ENCODE results near the gene PAGE1.
"Not testable (repeated sequence)": the region's sequence is repeated elsewhere in the genome, so short reads cannot be mapped to it uniquely, and the experiment has no call there.

The PAGE1 gene

GRCh38 chrX:49695276-49696180 is at the start of gene PAGE1:
PAGE1 (minus strand) TSS chrX:49695984; CDS start chrX:49694770, 1,214 bp downstream.
- DNase-seq, result no peak

GRCh38 chrX:49741501-49741900 is 45.7 kb upstream of the PAGE1 start:
- not testable (repeated sequence) for DNase-seq

GRCh38 chrX:49727847-49728246 is 32.1 kb upstream of the PAGE1 start:
- DNase-seq, result no peak

GRCh38 chrX:49726966-49727365 is 31.2 kb upstream of the PAGE1 start:
- no peak for DNase-seq

GRCh38 chrX:49725923-49726904 is 30.4 kb upstream of the PAGE1 start:
- no peak for DNase-seq

- no peak for DNase-seq
Measured at GRCh38 chrX:49725401-49725800, 29.6 kb upstream of the PAGE1 start.

GRCh38 chrX:49720106-49720505 is 24.3 kb upstream of the PAGE1 start:
- DNase-seq, result not testable (repeated sequence)

GRCh38 chrX:49712577-49712976 is 16.8 kb upstream of the PAGE1 start:
- DNase-seq, result no peak

- DNase-seq, result peak; percentile 20
Measured at GRCh38 chrX:49710744-49711319, 15.0 kb upstream of the PAGE1 start.

GRCh38 chrX:49704691-49705404 is 9.1 kb upstream of the PAGE1 start:
- no peak for DNase-seq

GRCh38 chrX:49701933-49702332 is 6.1 kb upstream of the PAGE1 start:
- DNase-seq, result no peak

- DNase-seq, result no peak
Measured at GRCh38 chrX:49701323-49701722, 5.5 kb upstream of the PAGE1 start.

- DNase-seq, result no peak
Measured at GRCh38 chrX:49675075-49675719, 20.6 kb downstream of the PAGE1 start.

GRCh38 chrX:49673394-49673793 is 22.4 kb downstream of the PAGE1 start:
- no peak for DNase-seq

- DNase-seq, result no peak
Measured at GRCh38 chrX:49664824-49665223, 31.0 kb downstream of the PAGE1 start.

GRCh38 chrX:49661881-49662280 is 33.9 kb downstream of the PAGE1 start:
- no peak for DNase-seq

GRCh38 chrX:49659771-49660170 is 36.0 kb downstream of the PAGE1 start:
- no peak for DNase-seq

GRCh38 chrX:49656533-49656932 is 39.3 kb downstream of the PAGE1 start:
- no peak for DNase-seq

GRCh38 chrX:49644991-49645637 is 50.7 kb downstream of the PAGE1 start:
- DNase-seq, result no peak
